ENCODE results near the gene GGT5. TPM values are rescaled to one million over a fixed set of nuclear protein-coding genes. Genes with fewer than 3 reads are reported as not detected.
A peak's percentile ranks its signal among the peaks of the same experiment; 100 is the strongest.

The GGT5 gene
- total and polyA plus RNA-seq, 2 of the 13 experiments (the other 11 are each of a cell fraction or from before 2014, with no cell fraction given) = 0.69 to 3.1 TPM

DNA sequence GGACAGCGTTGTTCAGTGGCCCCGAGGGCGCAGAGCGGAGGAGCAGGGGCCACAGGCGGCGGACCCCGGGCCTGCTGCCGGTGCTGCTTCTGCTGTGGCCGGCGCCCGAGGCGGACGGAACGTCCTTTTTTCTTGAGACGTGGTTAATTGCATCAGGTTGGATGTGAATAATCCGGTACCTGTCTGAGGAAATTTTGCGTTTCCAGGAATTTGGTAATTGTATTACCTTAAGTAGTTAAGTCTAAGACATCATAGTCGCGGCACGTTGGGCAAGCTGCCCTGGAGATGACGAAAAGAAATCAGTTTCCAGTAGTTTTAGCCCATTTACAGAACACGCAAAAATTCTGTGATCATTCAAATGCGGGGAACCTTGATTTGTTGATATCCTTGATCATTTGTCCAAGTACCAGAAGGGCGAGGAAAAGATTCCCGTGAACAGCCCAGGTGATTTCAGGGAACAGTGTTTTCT lies 26.5 kb upstream of the GGT5 start:
- ChIA-PET CTCF (ENCODE audit: low intra/inter-chr PET ratio, low total read pairs) (no interaction called here), POLR2A (interaction anchor here (0.8 kb wide), 1 partner anchor 135 kb away, joined by 3 read pairs; no protein-coding TSS in a partner anchor)
- Histone ChIP-seq H3K4me2 (ENCODE audit: low read depth, low read length) (peak overlapping the region; percentile 89), H3K4me3 (replicated peaks in 1 of 3; ENCODE audit: insufficient read depth in 1 of 3, low read depth in 2 of 3, low read length in 3 of 3) (peak overlapping the region; percentile 89 to 94 (median 89)), H3K9ac (ENCODE audit: insufficient read depth, low read depth, low read length) (peak overlapping the region; percentile 93), H4K20me1 (ENCODE audit: insufficient read depth, low read length) (peaks cover 3% of the 10 kb centered on the region; the same call in 1 of the 2 replicates), H3K27me3 (ENCODE audit: control insufficient read depth in 1 of 2, insufficient read depth in 2 of 2, low read length in 2 of 2) (no peaks in the 10 kb centered on the region; a peak in 1 of 5 replicates), H3K36me3 (replicated peaks in 1 of 2; ENCODE audit: control insufficient read depth in 1 of 2, insufficient read depth in 2 of 2, low read length in 2 of 2) (peaks cover 0 to 3% of the 10 kb centered on the region in 2 experiments; a peak in 1 of 5 replicates), H3K79me2 (ENCODE audit: insufficient read depth, low read length) (peaks cover 48% of the 10 kb centered on the region), H3K9me3 (ENCODE audit: low read length) (no peaks in the 10 kb centered on the region), H3K4me1 (ENCODE audit: insufficient read depth, low read length) (peaks cover 61% of the 10 kb centered on the region), H2AFZ (ENCODE audit: low read length) (no peak overlapping the region), H3K27ac (ENCODE audit: extremely low read length, insufficient read depth, low read length) (peak overlapping the region; percentile 89)
- WGBS (ENCODE audit: low lambda C conversion rate) = under 1% methylated on average over 23 of the region's 25 CpGs
- intact Hi-C loops (cut with micrococcal nuclease; ENCODE audit: unreplicated experiment) = loop anchor here (10.0 kb wide), 1 partner anchor 233 kb away; no protein-coding TSS in a partner anchor
- no peak for FAIRE-seq
- no TSS peak for BruUV-seq (replicated peaks)
- no peak for DNase-seq (ENCODE audit: low spot score)
- ATAC-seq = no peak
- in situ Hi-C loops (cut with HindIII; ENCODE audit: extremely low pct_ligation_motif_present, low pct_unique_long_range_greater_than_20kb) = no loop called here
- TF ChIP-seq BRCA1 (CRISPR knock-in tag; IDR thresholded peaks at IDR 0.05) = no peak
- TF ChIP-seq KDM4B (CRISPR knock-in tag; IDR thresholded peaks at IDR 0.05) = no peak
- no peak for TF ChIP-seq SP4 (CRISPR knock-in tag; IDR thresholded peaks at IDR 0.05)
- 0 out of 2 replicates have a peak, but pooled peaks have one; percentile 4 for TF ChIP-seq ZBTB3 (CRISPR knock-in tag; IDR thresholded peaks at IDR 0.05; ENCODE audit: borderline replicate concordance, low read depth)
- TF ChIP-seq RELA (CRISPR knock-in tag; IDR thresholded peaks at IDR 0.05) = no peak
- TF ChIP-seq, protein P1, sequence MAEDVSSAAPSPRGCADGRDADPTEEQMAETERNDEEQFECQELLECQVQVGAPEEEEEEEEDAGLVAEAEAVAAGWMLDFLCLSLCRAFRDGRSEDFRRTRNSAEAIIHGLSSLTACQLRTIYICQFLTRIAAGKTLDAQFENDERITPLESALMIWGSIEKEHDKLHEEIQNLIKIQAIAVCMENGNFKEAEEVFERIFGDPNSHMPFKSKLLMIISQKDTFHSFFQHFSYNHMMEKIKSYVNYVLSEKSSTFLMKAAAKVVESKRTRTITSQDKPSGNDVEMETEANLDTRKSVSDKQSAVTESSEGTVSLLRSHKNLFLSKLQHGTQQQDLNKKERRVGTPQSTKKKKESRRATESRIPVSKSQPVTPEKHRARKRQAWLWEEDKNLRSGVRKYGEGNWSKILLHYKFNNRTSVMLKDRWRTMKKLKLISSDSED (CRISPR knock-in tag; IDR thresholded peaks at IDR 0.05) = no peak
- TF ChIP-seq ZBTB1 (CRISPR knock-in tag; IDR thresholded peaks at IDR 0.05; ENCODE audit: borderline replicate concordance) = no peak
- no peak for TF ChIP-seq NKX3-1 (CRISPR knock-in tag; IDR thresholded peaks at IDR 0.05)
- TF ChIP-seq SALL1 (CRISPR knock-in tag; IDR thresholded peaks at IDR 0.05) = no peak
- 0 out of 2 replicates have a peak, but pooled peaks have one; percentile 9 for TF ChIP-seq RBFOX2 (IDR thresholded peaks at IDR 0.05; ENCODE audit: low read depth, low read length)
- TF ChIP-seq, protein P2, sequence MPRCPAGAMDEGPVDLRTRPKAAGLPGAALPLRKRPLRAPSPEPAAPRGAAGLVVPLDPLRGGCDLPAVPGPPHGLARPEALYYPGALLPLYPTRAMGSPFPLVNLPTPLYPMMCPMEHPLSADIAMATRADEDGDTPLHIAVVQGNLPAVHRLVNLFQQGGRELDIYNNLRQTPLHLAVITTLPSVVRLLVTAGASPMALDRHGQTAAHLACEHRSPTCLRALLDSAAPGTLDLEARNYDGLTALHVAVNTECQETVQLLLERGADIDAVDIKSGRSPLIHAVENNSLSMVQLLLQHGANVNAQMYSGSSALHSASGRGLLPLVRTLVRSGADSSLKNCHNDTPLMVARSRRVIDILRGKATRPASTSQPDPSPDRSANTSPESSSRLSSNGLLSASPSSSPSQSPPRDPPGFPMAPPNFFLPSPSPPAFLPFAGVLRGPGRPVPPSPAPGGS (CRISPR knock-in tag; IDR thresholded peaks at IDR 0.05) = no peak
- 0 out of 2 replicates have a peak, but pooled peaks have one; percentile 3 for TF ChIP-seq ZNF484 (CRISPR knock-in tag; IDR thresholded peaks at IDR 0.05; ENCODE audit: borderline replicate concordance, low read depth)
- 0 out of 2 replicates have a peak, but pooled peaks have one; percentile 22 for TF ChIP-seq KLF9 (CRISPR knock-in tag; IDR thresholded peaks at IDR 0.05; ENCODE audit: low read depth)
- no peak for TF ChIP-seq TBP (CRISPR knock-in tag; IDR thresholded peaks at IDR 0.05)
- TF ChIP-seq AHR (CRISPR knock-in tag; IDR thresholded peaks at IDR 0.05) = no peak; the same call in 1 of the 2 replicates
- no peak for TF ChIP-seq EEA1 (CRISPR knock-in tag; IDR thresholded peaks at IDR 0.05; ENCODE audit: borderline replicate concordance)
- 0 out of 2 replicates have a peak, but pooled peaks have one; percentile 3 for TF ChIP-seq DNMT1 (CRISPR knock-in tag; IDR thresholded peaks at IDR 0.05)
- TF ChIP-seq ZNF607 (CRISPR knock-in tag; IDR thresholded peaks at IDR 0.05; ENCODE audit: borderline replicate concordance) = no peak
- TF ChIP-seq KAT7 (CRISPR knock-in tag; IDR thresholded peaks at IDR 0.05; ENCODE audit: borderline replicate concordance) = no peak
- no peak for TF ChIP-seq NONO (IDR thresholded peaks at IDR 0.05)
- 0 out of 2 replicates have a peak, but pooled peaks have one; percentile 2 for TF ChIP-seq NONO (CRISPR knock-in tag; conservative IDR thresholded peaks at IDR 0.05)
- TF ChIP-seq HNF4A (CRISPR knock-in tag; IDR thresholded peaks at IDR 0.05) = peak; percentile 6; the same call in 1 of the 2 replicates
- 0 out of 2 replicates have a peak, but pooled peaks have one; percentile 14 for TF ChIP-seq NR2C2 (CRISPR knock-in tag; IDR thresholded peaks at IDR 0.05; ENCODE audit: borderline replicate concordance)

Data from HepG2 (cell line).